Measurements from ENCODE around the gene MMP14.
"Not testable (repeated sequence)": the region's sequence is repeated elsewhere in the genome, so short reads cannot be mapped to it uniquely, and the experiment has no call there.

MMP14 gene

GRCh38 chr14:22803687-22803974, 32.8 kb upstream of the MMP14 start:
- H3K4me3 ChIP-seq (ENCODE audit: low read depth, low read length), result no peak overlapping the region
- TF ChIP-seq CTCF (IDR thresholded peaks at IDR 0.05; ENCODE audit: borderline replicate concordance, insufficient read depth, low read depth, low read length), result no peak

- H3K4me3 ChIP-seq (ENCODE audit: low read depth, low read length), result not testable (repeated sequence)
Observed at GRCh38 chr14:22805235-22805634, 31.1 kb upstream of the MMP14 start.

- no peak overlapping the region for H3K4me3 ChIP-seq (ENCODE audit: low read depth, low read length)
- no peak for TF ChIP-seq CTCF (IDR thresholded peaks at IDR 0.05; ENCODE audit: borderline replicate concordance, insufficient read depth, low read depth, low read length)
Observed at GRCh38 chr14:22807432-22808087, 28.8 kb upstream of the MMP14 start.

GRCh38 chr14:22808388-22809209, 27.8 kb upstream of the MMP14 start:
- no peak for TF ChIP-seq CTCF (IDR thresholded peaks at IDR 0.05; ENCODE audit: borderline replicate concordance, insufficient read depth, low read depth, low read length)

GRCh38 chr14:22811722-22812121, 24.7 kb upstream of the MMP14 start:
- H3K4me3 ChIP-seq (ENCODE audit: low read depth, low read length), result no peak overlapping the region
- no peak for TF ChIP-seq CTCF (IDR thresholded peaks at IDR 0.05; ENCODE audit: borderline replicate concordance, insufficient read depth, low read depth, low read length)

More at GRCh38 chr14:22808388-22809209, 27.8 kb upstream of the MMP14 start:
- H3K4me3 ChIP-seq (ENCODE audit: low read depth, low read length), result no peak overlapping the region

GRCh38 chr14:22812744-22813143, 23.6 kb upstream of the MMP14 start:
- TF ChIP-seq CTCF (IDR thresholded peaks at IDR 0.05; ENCODE audit: borderline replicate concordance, insufficient read depth, low read depth, low read length), result no peak
- no peak overlapping the region for H3K4me3 ChIP-seq (ENCODE audit: low read depth, low read length)

- no peak overlapping the region for H3K4me3 ChIP-seq (ENCODE audit: low read depth, low read length)
- no peak for TF ChIP-seq CTCF (IDR thresholded peaks at IDR 0.05; ENCODE audit: borderline replicate concordance, insufficient read depth, low read depth, low read length)
Observed at GRCh38 chr14:22813145-22813544, 23.2 kb upstream of the MMP14 start.
